WTC11 (cell line): ENCODE data around the gene MRPL52. TPM values are rescaled to one million over a fixed set of nuclear protein-coding genes. Genes with fewer than 3 reads are reported as not detected.
A peak's percentile ranks its signal among the peaks of the same experiment; 100 is the strongest.

Experiments used
- ATAC-seq: fragments of 200-7000 bp; cut with Tn5 transposase; 2 replicates; pipeline ENCODE4 v1.10.0; 2021; ENCODE audit warnings: mild to moderate bottlenecking, moderate library complexity
- CTCF ChIA-PET: fragments of 300-600 bp; sonication (Branson Sonifier 250); formaldehyde crosslinking; loops from one replicate; lab custom pipeline; 2021; ENCODE audit warnings: antibody characterized with exemption; lab: Charles Lee
- POLR2A ChIA-PET: fragments of 350-600 bp; sonication (Branson Sonifier 250); formaldehyde crosslinking; loops from one replicate; lab custom pipeline; 2021; ENCODE audit warnings: antibody characterized with exemption; lab: Charles Lee
- DNase-seq: peaks from one replicate; pipeline ENCODE4 v3.0.0; 2021; ENCODE audit warnings: low spot score
- H3K27ac Mint-ChIP-seq: 2 replicates; pipeline ENCODE4 v1.8.0; 2021; ENCODE audit warnings: mixed read lengths
- H3K27me3 Mint-ChIP-seq: 2 replicates; pipeline ENCODE4 v1.8.0; 2021; ENCODE audit warnings: low read depth, mild to moderate bottlenecking, moderate library complexity, mixed read lengths
- H3K36me3 Mint-ChIP-seq: 2 replicates; pipeline ENCODE4 v1.8.0; 2021; ENCODE audit warnings: mixed read lengths
- H3K4me1 Mint-ChIP-seq: 2 replicates; pipeline ENCODE4 v1.8.0; 2022; ENCODE audit warnings: mixed read lengths
- H3K4me3 Mint-ChIP-seq: 2 replicates; pipeline ENCODE4 v1.8.0; 2021; ENCODE audit warnings: mild to moderate bottlenecking, moderate library complexity, mixed read lengths
- H3K9me3 Mint-ChIP-seq: 2 replicates; pipeline ENCODE4 v1.8.0; 2021; ENCODE audit warnings: mixed read lengths
- ATF1 ChIP-seq: sonication (generic); formaldehyde crosslinking; IDR thresholded peaks from 2 replicates; pipeline ENCODE4 v1.8.1; 2023; ENCODE audit warnings: mild to moderate bottlenecking, moderate library complexity, missing genetic modification reagents
- HMGA2 ChIP-seq: fragments of 250-450 bp; sonication (Bioruptor Pico); IDR thresholded peaks from 2 replicates; pipeline ENCODE4 v1.4.0; 2021; ENCODE audit warnings: mild to moderate bottlenecking, moderate library complexity
- JUN ChIP-seq: sonication (generic); formaldehyde crosslinking; IDR thresholded peaks from 2 replicates; pipeline ENCODE4 v1.8.0; 2023; ENCODE audit warnings: mild to moderate bottlenecking, missing genetic modification reagents
- KAT7 ChIP-seq: sonication (generic); formaldehyde crosslinking; IDR thresholded peaks from 2 replicates; pipeline ENCODE4 v1.8.1; 2023; ENCODE audit warnings: missing genetic modification reagents, mild to moderate bottlenecking, borderline replicate concordance
- MYBL2 ChIP-seq: sonication (generic); formaldehyde crosslinking; IDR thresholded peaks from 2 replicates; pipeline ENCODE4 v1.8.1; 2023; ENCODE audit warnings: mild to moderate bottlenecking, moderate library complexity, missing genetic modification reagents
- NFATC4 ChIP-seq: fragments of 250-450 bp; sonication (Bioruptor Pico); IDR thresholded peaks from 2 replicates; pipeline ENCODE4 v1.9.0; 2021; ENCODE audit warnings: mild to moderate bottlenecking
- NR1H2 ChIP-seq: sonication (generic); formaldehyde crosslinking; IDR thresholded peaks from 2 replicates; pipeline ENCODE4 v1.9.0; 2021; ENCODE audit warnings: mild to moderate bottlenecking, moderate library complexity, missing genetic modification reagents
- NR3C1 ChIP-seq: sonication (generic); formaldehyde crosslinking; conservative IDR thresholded peaks from 2 replicates; pipeline ENCODE4 v1.8.1; 2023; ENCODE audit warnings: low read depth, mild to moderate bottlenecking, missing genetic modification reagents
- SMAD3 ChIP-seq: sonication (generic); formaldehyde crosslinking; IDR thresholded peaks from 2 replicates; pipeline ENCODE4 v1.8.0; 2022; ENCODE audit warnings: missing genetic modification reagents, mild to moderate bottlenecking, borderline replicate concordance
- TCF7 ChIP-seq: sonication (generic); formaldehyde crosslinking; IDR thresholded peaks from 2 replicates; pipeline ENCODE4 v1.8.0; 2022; ENCODE audit warnings: mild to moderate bottlenecking, low read depth, missing genetic modification reagents, moderate library complexity
- TEAD1 ChIP-seq: sonication (generic); formaldehyde crosslinking; IDR thresholded peaks from 2 replicates; pipeline ENCODE4 v1.8.0; 2022; ENCODE audit warnings: mild to moderate bottlenecking, missing genetic modification reagents
- ZNF138 ChIP-seq: sonication (generic); formaldehyde crosslinking; conservative IDR thresholded peaks from 2 replicates; pipeline ENCODE4 v1.8.1; 2022; ENCODE audit warnings: mild to moderate bottlenecking, moderate library complexity, missing genetic modification reagents
- ZNF416 ChIP-seq: fragments of 250-450 bp; sonication (Bioruptor Pico); IDR thresholded peaks from 2 replicates; pipeline ENCODE4 v1.9.0; 2021; ENCODE audit warnings: mild to moderate bottlenecking, inconsistent platforms
- total RNA-seq: library from RNA; stranded (reverse); gene quantifications from 3 replicates; pipeline ENCODE4 v1.2.3, GENCODE V29; 2021
- TF ChIP-seq, protein P1 (sequence below): sonication (generic); formaldehyde crosslinking; IDR thresholded peaks from 2 replicates; pipeline ENCODE4 v1.8.1; 2023; ENCODE audit warnings: mild to moderate bottlenecking, missing genetic modification reagents
- TF ChIP-seq, protein P2 (sequence below): sonication (generic); formaldehyde crosslinking; IDR thresholded peaks from 2 replicates; pipeline ENCODE4 v1.8.1; 2022; ENCODE audit warnings: low read depth, mild to moderate bottlenecking, moderate library complexity, missing genetic modification reagents, borderline replicate concordance
- TF ChIP-seq, protein P3 (sequence below): sonication (generic); formaldehyde crosslinking; IDR thresholded peaks from 2 replicates; pipeline ENCODE4 v1.8.0; 2022; ENCODE audit warnings: mild to moderate bottlenecking, missing genetic modification reagents
- TF ChIP-seq, protein P4 (sequence below): sonication (generic); formaldehyde crosslinking; IDR thresholded peaks from 2 replicates; pipeline ENCODE4 v1.8.1; 2023; ENCODE audit warnings: mild to moderate bottlenecking, moderate library complexity, missing genetic modification reagents
- TF ChIP-seq, protein P5 (sequence below): fragments of 250-450 bp; sonication (Bioruptor Pico); IDR thresholded peaks from 2 replicates; pipeline ENCODE4 v1.9.0; 2021; ENCODE audit warnings: mild to moderate bottlenecking, borderline replicate concordance
- TF ChIP-seq, protein P6 (sequence below): fragments of 250-450 bp; sonication (Bioruptor Pico); IDR thresholded peaks from 2 replicates; pipeline ENCODE4 v2.1.2; 2022; ENCODE audit warnings: mild to moderate bottlenecking, moderate library complexity

MRPL52 gene
- total RNA-seq, 1 experiment from 2014 or later = 170 TPM

DNA sequence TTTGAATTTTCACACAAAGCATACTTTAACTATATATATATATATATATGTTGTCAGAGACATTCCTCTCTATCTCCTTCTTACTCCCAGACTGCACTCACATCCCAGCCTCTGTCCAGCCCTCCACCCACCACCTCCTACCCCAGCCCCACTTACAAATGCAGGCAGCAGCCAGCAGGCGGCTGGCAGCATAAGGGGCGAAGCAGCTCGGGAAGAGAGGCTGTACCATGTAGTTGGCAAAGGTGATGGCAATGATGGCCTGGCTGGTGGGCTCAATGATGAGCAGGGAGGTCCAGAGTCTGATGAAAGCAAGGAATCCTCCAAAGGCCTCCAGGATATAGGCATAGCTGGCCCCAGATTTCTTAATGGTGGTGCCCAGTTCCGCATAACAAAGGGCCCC is 16.9 kb upstream of the MRPL52 start:
- peak; percentile 87 for ATAC-seq
- no peak overlapping the region for H3K4me3 Mint-ChIP-seq
- TF ChIP-seq NR1H2 (CRISPR knock-in tag) = no peak
- TF ChIP-seq NFATC4 (CRISPR knock-in tag) = no peak
- TF ChIP-seq JUN (CRISPR knock-in tag) = no peak
- no peak for TF ChIP-seq NR3C1 (CRISPR knock-in tag)
- TF ChIP-seq, all 79 proteins: peak for 0
- H3K9me3 Mint-ChIP-seq = no peaks in the 10 kb centered on the region
- H3K27ac Mint-ChIP-seq = no peak overlapping the region
- CTCF ChIA-PET = interaction anchor here (0.6 to 2.8 kb wide), 14 partner anchors 9 to 256 kb away, joined by 3 to 30 read pairs (median 4); partner anchors contain the start of gene OXA1L
- no peaks in the 10 kb centered on the region for H3K36me3 Mint-ChIP-seq
- DNase-seq = peak; percentile 43
- peaks cover 24% of the 10 kb centered on the region for H3K4me1 Mint-ChIP-seq
- POLR2A ChIA-PET = interaction anchor here (0.5 to 2.3 kb wide), 2 partner anchors 9 to 102 kb away, joined by 3 to 10 read pairs; no protein-coding TSS in a partner anchor
- no peaks in the 10 kb centered on the region for H3K27me3 Mint-ChIP-seq

DNA sequence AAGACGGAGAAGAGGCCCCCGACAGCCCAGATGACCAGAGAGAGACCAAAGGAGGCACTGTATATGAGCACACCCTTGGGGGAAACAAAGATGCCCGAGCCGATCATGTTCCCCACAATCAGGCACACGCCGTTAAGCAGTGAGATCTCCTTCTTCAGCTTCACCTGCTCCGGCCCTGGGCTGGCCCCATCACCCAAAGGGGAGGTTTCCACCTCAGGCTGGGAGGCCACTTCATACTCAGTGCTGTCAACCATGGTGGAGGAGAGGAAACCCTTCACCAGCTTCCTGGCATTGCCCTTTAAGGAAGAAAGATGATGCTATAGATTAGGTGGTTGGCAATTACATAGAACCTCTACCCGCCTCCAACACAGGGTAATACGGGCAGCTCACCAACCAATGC is 16.5 kb upstream of the MRPL52 start:
- H3K4me1 Mint-ChIP-seq = peaks cover 26% of the 10 kb centered on the region
- no peak overlapping the region for H3K4me3 Mint-ChIP-seq
- no peaks in the 10 kb centered on the region for H3K36me3 Mint-ChIP-seq
- no peak for DNase-seq
- POLR2A ChIA-PET = interaction anchor here (0.5 to 2.3 kb wide), 2 partner anchors 9 to 101 kb away, joined by 3 to 10 read pairs; no protein-coding TSS in a partner anchor
- no peaks in the 10 kb centered on the region for H3K9me3 Mint-ChIP-seq
- CTCF ChIA-PET = interaction anchor here (0.6 to 2.8 kb wide), 13 partner anchors 9 to 256 kb away, joined by 3 to 30 read pairs (median 4); partner anchors contain the start of gene OXA1L
- no peak for ATAC-seq
- no peaks in the 10 kb centered on the region for H3K27me3 Mint-ChIP-seq
- no peak overlapping the region for H3K27ac Mint-ChIP-seq
- TF ChIP-seq, protein P1, sequence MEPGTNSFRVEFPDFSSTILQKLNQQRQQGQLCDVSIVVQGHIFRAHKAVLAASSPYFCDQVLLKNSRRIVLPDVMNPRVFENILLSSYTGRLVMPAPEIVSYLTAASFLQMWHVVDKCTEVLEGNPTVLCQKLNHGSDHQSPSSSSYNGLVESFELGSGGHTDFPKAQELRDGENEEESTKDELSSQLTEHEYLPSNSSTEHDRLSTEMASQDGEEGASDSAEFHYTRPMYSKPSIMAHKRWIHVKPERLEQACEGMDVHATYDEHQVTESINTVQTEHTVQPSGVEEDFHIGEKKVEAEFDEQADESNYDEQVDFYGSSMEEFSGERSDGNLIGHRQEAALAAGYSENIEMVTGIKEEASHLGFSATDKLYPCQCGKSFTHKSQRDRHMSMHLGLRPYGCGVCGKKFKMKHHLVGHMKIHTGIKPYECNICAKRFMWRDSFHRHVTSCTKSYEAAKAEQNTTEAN = no peak
- TF ChIP-seq, protein P2, sequence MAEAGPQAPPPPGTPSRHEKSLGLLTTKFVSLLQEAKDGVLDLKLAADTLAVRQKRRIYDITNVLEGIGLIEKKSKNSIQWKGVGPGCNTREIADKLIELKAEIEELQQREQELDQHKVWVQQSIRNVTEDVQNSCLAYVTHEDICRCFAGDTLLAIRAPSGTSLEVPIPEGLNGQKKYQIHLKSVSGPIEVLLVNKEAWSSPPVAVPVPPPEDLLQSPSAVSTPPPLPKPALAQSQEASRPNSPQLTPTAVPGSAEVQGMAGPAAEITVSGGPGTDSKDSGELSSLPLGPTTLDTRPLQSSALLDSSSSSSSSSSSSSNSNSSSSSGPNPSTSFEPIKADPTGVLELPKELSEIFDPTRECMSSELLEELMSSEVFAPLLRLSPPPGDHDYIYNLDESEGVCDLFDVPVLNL (CRISPR knock-in tag) = no peak
- no peak for TF ChIP-seq TEAD1
- TF ChIP-seq TCF7 (CRISPR knock-in tag) = no peak
- TF ChIP-seq HMGA2 (CRISPR knock-in tag) = no peak
- TF ChIP-seq KAT7 (CRISPR knock-in tag) = no peak
- TF ChIP-seq, protein P3, sequence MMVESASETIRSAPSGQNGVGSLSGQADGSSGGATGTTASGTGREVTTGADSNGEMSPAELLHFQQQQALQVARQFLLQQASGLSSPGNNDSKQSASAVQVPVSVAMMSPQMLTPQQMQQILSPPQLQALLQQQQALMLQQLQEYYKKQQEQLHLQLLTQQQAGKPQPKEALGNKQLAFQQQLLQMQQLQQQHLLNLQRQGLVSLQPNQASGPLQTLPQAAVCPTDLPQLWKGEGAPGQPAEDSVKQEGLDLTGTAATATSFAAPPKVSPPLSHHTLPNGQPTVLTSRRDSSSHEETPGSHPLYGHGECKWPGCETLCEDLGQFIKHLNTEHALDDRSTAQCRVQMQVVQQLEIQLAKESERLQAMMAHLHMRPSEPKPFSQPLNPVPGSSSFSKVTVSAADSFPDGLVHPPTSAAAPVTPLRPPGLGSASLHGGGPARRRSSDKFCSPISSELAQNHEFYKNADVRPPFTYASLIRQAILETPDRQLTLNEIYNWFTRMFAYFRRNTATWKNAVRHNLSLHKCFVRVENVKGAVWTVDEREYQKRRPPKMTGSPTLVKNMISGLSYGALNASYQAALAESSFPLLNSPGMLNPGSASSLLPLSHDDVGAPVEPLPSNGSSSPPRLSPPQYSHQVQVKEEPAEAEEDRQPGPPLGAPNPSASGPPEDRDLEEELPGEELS (CRISPR knock-in tag) = no peak
- no peak for TF ChIP-seq ZNF138 (CRISPR knock-in tag)
- no peak for TF ChIP-seq MYBL2 (CRISPR knock-in tag)
- no peak for TF ChIP-seq SMAD3 (CRISPR knock-in tag)
- TF ChIP-seq NR3C1 (CRISPR knock-in tag) = no peak
- TF ChIP-seq, protein P4, sequence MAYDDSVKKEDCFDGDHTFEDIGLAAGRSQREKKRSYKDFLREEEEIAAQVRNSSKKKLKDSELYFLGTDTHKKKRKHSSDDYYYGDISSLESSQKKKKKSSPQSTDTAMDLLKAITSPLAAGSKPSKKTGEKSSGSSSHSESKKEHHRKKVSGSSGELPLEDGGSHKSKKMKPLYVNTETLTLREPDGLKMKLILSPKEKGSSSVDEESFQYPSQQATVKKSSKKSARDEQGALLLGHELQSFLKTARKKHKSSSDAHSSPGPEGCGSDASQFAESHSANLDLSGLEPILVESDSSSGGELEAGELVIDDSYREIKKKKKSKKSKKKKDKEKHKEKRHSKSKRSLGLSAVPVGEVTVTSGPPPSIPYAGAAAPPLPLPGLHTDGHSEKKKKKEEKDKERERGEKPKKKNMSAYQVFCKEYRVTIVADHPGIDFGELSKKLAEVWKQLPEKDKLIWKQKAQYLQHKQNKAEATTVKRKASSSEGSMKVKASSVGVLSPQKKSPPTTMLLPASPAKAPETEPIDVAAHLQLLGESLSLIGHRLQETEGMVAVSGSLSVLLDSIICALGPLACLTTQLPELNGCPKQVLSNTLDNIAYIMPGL = no peak
- TF ChIP-seq, protein P5, sequence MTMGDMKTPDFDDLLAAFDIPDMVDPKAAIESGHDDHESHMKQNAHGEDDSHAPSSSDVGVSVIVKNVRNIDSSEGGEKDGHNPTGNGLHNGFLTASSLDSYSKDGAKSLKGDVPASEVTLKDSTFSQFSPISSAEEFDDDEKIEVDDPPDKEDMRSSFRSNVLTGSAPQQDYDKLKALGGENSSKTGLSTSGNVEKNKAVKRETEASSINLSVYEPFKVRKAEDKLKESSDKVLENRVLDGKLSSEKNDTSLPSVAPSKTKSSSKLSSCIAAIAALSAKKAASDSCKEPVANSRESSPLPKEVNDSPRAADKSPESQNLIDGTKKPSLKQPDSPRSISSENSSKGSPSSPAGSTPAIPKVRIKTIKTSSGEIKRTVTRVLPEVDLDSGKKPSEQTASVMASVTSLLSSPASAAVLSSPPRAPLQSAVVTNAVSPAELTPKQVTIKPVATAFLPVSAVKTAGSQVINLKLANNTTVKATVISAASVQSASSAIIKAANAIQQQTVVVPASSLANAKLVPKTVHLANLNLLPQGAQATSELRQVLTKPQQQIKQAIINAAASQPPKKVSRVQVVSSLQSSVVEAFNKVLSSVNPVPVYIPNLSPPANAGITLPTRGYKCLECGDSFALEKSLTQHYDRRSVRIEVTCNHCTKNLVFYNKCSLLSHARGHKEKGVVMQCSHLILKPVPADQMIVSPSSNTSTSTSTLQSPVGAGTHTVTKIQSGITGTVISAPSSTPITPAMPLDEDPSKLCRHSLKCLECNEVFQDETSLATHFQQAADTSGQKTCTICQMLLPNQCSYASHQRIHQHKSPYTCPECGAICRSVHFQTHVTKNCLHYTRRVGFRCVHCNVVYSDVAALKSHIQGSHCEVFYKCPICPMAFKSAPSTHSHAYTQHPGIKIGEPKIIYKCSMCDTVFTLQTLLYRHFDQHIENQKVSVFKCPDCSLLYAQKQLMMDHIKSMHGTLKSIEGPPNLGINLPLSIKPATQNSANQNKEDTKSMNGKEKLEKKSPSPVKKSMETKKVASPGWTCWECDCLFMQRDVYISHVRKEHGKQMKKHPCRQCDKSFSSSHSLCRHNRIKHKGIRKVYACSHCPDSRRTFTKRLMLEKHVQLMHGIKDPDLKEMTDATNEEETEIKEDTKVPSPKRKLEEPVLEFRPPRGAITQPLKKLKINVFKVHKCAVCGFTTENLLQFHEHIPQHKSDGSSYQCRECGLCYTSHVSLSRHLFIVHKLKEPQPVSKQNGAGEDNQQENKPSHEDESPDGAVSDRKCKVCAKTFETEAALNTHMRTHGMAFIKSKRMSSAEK (CRISPR knock-in tag) = no peak
- no peak for TF ChIP-seq ZNF416 (CRISPR knock-in tag)
- TF ChIP-seq, protein P6, sequence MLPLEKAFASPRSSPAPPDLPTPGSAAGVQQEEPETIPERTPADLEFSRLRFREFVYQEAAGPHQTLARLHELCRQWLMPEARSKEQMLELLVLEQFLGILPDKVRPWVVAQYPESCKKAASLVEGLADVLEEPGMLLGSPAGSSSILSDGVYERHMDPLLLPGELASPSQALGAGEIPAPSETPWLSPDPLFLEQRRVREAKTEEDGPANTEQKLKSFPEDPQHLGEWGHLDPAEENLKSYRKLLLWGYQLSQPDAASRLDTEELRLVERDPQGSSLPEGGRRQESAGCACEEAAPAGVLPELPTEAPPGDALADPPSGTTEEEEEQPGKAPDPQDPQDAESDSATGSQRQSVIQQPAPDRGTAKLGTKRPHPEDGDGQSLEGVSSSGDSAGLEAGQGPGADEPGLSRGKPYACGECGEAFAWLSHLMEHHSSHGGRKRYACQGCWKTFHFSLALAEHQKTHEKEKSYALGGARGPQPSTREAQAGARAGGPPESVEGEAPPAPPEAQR = no peak
- TF ChIP-seq ATF1 (CRISPR knock-in tag) = no peak
- TF ChIP-seq, all 79 proteins: peak for 0
